K562 (cell line): Measurements from ENCODE around the gene RBM18. TPM values are rescaled to one million over a fixed set of nuclear protein-coding genes. Genes with fewer than 3 reads are reported as not detected.
A peak's percentile ranks its signal among the peaks of the same experiment; 100 is the strongest.

ENCODE experiments used
- FOS ChIP-seq: IDR thresholded peaks from 3 replicates; pipeline ENCODE4 v1.6.1; 2011; ENCODE audit not compliant: insufficient read length; ENCODE audit errors: extremely low read depth
- KAT7 ChIP-seq: sonication (generic); formaldehyde crosslinking; IDR thresholded peaks from 2 replicates; pipeline ENCODE4 v1.8.0; 2022; ENCODE audit warnings: missing genetic modification reagents, mild to moderate bottlenecking, borderline replicate concordance
- L3MBTL2 ChIP-seq: fragments of 450-650 bp; IDR thresholded peaks from 2 replicates; pipeline ENCODE4 v1.6.1; 2016; ENCODE audit warnings: mild to moderate bottlenecking, moderate library complexity
- MBD2 ChIP-seq: sonication (generic); IDR thresholded peaks from 2 replicates; pipeline ENCODE4 v1.6.1; 2016; ENCODE audit warnings: low read depth, borderline replicate concordance
- MTA1 ChIP-seq: fragments of 450-650 bp; IDR thresholded peaks from 2 replicates; pipeline ENCODE4 v1.6.1; 2017; ENCODE audit warnings: borderline replicate concordance
- PRPF4 ChIP-seq: fragments of 200-400 bp; formaldehyde crosslinking; IDR thresholded peaks from one replicate; pipeline ENCODE4 v1.6.1; 2017; ENCODE audit warnings: low read length, low read depth, mild to moderate bottlenecking; ENCODE audit not compliant: insufficient read depth, poor library complexity, severe bottlenecking
- RBFOX2 ChIP-seq: fragments of 200-400 bp; formaldehyde crosslinking; IDR thresholded peaks from 2 replicates; pipeline ENCODE4 v1.6.1; 2017; ENCODE audit warnings: low read depth, mild to moderate bottlenecking, low read length, moderate library complexity
- RBM34 ChIP-seq: fragments of 200-400 bp; formaldehyde crosslinking; IDR thresholded peaks from 2 replicates; pipeline ENCODE4 v1.6.1; 2018; ENCODE audit warnings: low read length, borderline replicate concordance; ENCODE audit not compliant: insufficient read depth
- SNRNP70 ChIP-seq: fragments of 200-400 bp; formaldehyde crosslinking; optimal IDR thresholded peaks from 2 replicates; pipeline ENCODE3; 2017; ENCODE audit warnings: low read depth, low read length
- STAT5A ChIP-seq: IDR thresholded peaks from 2 replicates; pipeline ENCODE4 v1.6.1; 2012; ENCODE audit warnings: low read length, inconsistent platforms, borderline replicate concordance
- STAT5B ChIP-seq: fragments of 250-450 bp; sonication (Bioruptor Pico); IDR thresholded peaks from 2 replicates; pipeline ENCODE4 v1.8.0; 2021; ENCODE audit warnings: mild to moderate bottlenecking, inconsistent platforms
- SUPT5H ChIP-seq: fragments of 450-650 bp; IDR thresholded peaks from 2 replicates; pipeline ENCODE4 v1.6.1; 2016
- TEAD2 ChIP-seq: fragments of 450-650 bp; IDR thresholded peaks from 2 replicates; pipeline ENCODE4 v1.6.1; 2016; ENCODE audit warnings: missing genetic modification characterization, control low read depth, missing compliant biosample characterization
- ZNF224 ChIP-seq: sonication (generic); formaldehyde crosslinking; IDR thresholded peaks from 2 replicates; pipeline ENCODE4 v1.8.0; 2022; ENCODE audit warnings: mild to moderate bottlenecking, missing genetic modification reagents
- ZNF347 ChIP-seq: fragments of 450-650 bp; formaldehyde crosslinking; IDR thresholded peaks from 2 replicates; pipeline ENCODE4 v1.4.0; 2020; ENCODE audit warnings: low read depth, mild to moderate bottlenecking, moderate library complexity
- ZNF354B ChIP-seq: fragments of 250-450 bp; sonication (Bioruptor Pico); IDR thresholded peaks from 2 replicates; pipeline ENCODE4 v1.4.0; 2020
- polyA plus RNA-seq, 8 experiments: library from polyadenylated mRNA; depleted of rRNA in 4 of 8; stranded (reverse) in 5 of 8; unstranded in 3 of 8; fragments of >200 nt; fragmentation: Nextera tagmentation in 2 of 8; fragmentation: Illumina TruSeq in 1 of 8; extraction: Ambion mirVana in 2 of 8; extraction: Trizol in 1 of 8; gene quantifications; 2 replicates each; pipeline versions ENCODE4 v1.2.1 to v1.2.3, GENCODE V29; 2011 to 2014; ENCODE audit warnings: inconsistent platforms in 1 of 8, missing spikeins in 1 of 8
- total RNA-seq, 7 experiments: library from RNA; depleted of rRNA in 6 of 7; stranded (reverse); fragments of >200 nt in 6 of 7; fragmentation: Illumina TruSeq in 2 of 7; extraction: Trizol in 2 of 7; gene quantifications; 2 replicates each; pipeline versions ENCODE4 v1.2.1 to v1.2.3, GENCODE V29; 2011 to 2021; ENCODE audit warnings: low replicate concordance in 1 of 7
- TF ChIP-seq, protein P1 (sequence below): fragments of 250-450 bp; sonication (Bioruptor Pico); IDR thresholded peaks from 2 replicates; pipeline ENCODE4 v1.5.0; 2021
- TF ChIP-seq, protein P2 (sequence below): fragments of 450-650 bp; IDR thresholded peaks from 2 replicates; pipeline ENCODE4 v1.6.1; 2017; ENCODE audit warnings: mild to moderate bottlenecking, moderate library complexity
- TF ChIP-seq, protein P3 (sequence below), 2 experiments: fragments of 450-650 bp; IDR thresholded peaks; 2 replicates each; pipeline ENCODE4 v1.6.1; 2016
- TF ChIP-seq, protein P4 (sequence below): sonication (generic); formaldehyde crosslinking; IDR thresholded peaks from 2 replicates; pipeline ENCODE4 v1.8.0; 2022; ENCODE audit warnings: missing genetic modification reagents, mild to moderate bottlenecking, borderline replicate concordance
- TF ChIP-seq, protein P5 (sequence below): fragments of 450-650 bp; IDR thresholded peaks from 2 replicates; pipeline ENCODE4 v1.7.0; 2016; ENCODE audit warnings: borderline replicate concordance

The RBM18 gene
- total and polyA plus RNA-seq, 9 of the 15 experiments (the other 6 are each of a cell fraction or from before 2014, with no cell fraction given): 7.9 to 86.3 (median 34.0) TPM

DNA sequence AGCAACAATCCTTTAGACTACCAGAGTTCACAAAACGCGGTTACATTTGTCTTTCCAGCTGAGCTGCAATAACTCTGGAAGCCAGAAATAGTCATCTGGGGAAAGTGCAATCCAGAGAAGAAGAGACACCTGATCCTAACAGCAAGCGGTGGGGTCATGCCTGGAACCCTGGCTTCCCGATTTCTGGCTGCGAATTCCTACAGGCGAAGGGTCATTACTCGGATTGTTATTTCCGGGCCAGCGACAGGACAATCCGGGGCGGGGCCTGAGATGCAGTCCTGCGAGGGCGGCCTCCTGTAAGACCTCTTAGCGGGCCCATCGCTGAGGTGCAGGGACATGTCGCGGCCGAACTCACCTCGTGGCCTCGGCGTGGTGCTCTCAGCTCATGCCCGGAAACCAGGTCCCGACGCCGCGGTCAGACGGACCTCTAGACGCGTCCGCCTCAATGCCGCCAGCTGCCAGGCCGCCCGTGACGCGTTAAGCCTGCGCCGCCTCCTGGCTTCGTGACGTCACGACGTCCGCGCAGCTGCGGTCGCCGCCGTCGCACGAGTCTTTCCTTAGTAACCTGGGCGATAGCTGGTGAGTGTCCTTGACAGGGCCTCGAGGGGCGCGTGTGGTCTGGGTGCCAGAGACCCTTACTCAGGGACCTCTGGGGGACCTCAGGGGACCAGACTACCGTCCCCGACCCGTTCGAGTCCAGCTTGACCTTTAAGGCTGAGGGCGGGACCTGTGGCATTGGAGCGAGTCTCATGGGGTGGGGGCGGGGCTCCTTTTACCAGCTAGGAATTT, at the start of gene RBM18, which contains the start of gene MRRF (continued):
- TF ChIP-seq, protein P1, sequence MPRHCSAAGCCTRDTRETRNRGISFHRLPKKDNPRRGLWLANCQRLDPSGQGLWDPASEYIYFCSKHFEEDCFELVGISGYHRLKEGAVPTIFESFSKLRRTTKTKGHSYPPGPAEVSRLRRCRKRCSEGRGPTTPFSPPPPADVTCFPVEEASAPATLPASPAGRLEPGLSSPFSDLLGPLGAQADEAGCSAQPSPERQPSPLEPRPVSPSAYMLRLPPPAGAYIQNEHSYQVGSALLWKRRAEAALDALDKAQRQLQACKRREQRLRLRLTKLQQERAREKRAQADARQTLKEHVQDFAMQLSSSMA (CRISPR knock-in tag): no peak
- TF ChIP-seq KAT7 (CRISPR knock-in tag) (no peak), ZNF347 (CRISPR knock-in tag) (no peak), SNRNP70 (no peak), ZNF354B (CRISPR knock-in tag) (no peak), L3MBTL2 (peak; percentile 94), MTA1 (peak; percentile 98), SUPT5H (peak; percentile 88), RBM34 (no peak), STAT5B (CRISPR knock-in tag) (no peak), TEAD2 (tag) (no peak), FOS (no peak), PRPF4 (no peak), RBFOX2 (peak; percentile 97), MBD2 (no peak; the same call in 1 of the 2 replicates), ZNF224 (peak; percentile 67; the same call in 1 of the 2 replicates), STAT5A (no peak; the same call in 1 of the 2 replicates)
- TF ChIP-seq, protein P2, sequence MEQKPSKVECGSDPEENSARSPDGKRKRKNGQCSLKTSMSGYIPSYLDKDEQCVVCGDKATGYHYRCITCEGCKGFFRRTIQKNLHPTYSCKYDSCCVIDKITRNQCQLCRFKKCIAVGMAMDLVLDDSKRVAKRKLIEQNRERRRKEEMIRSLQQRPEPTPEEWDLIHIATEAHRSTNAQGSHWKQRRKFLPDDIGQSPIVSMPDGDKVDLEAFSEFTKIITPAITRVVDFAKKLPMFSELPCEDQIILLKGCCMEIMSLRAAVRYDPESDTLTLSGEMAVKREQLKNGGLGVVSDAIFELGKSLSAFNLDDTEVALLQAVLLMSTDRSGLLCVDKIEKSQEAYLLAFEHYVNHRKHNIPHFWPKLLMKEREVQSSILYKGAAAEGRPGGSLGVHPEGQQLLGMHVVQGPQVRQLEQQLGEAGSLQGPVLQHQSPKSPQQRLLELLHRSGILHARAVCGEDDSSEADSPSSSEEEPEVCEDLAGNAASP: no peak
- TF ChIP-seq, protein P3, sequence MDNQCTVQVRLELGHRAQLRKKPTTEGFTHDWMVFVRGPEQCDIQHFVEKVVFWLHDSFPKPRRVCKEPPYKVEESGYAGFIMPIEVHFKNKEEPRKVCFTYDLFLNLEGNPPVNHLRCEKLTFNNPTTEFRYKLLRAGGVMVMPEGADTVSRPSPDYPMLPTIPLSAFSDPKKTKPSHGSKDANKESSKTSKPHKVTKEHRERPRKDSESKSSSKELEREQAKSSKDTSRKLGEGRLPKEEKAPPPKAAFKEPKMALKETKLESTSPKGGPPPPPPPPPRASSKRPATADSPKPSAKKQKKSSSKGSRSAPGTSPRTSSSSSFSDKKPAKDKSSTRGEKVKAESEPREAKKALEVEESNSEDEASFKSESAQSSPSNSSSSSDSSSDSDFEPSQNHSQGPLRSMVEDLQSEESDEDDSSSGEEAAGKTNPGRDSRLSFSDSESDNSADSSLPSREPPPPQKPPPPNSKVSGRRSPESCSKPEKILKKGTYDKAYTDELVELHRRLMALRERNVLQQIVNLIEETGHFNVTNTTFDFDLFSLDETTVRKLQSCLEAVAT (IDR thresholded peaks at IDR 0.05): peak; percentile 27 to 71; a peak in 2 of 4 replicates
- TF ChIP-seq, protein P4, sequence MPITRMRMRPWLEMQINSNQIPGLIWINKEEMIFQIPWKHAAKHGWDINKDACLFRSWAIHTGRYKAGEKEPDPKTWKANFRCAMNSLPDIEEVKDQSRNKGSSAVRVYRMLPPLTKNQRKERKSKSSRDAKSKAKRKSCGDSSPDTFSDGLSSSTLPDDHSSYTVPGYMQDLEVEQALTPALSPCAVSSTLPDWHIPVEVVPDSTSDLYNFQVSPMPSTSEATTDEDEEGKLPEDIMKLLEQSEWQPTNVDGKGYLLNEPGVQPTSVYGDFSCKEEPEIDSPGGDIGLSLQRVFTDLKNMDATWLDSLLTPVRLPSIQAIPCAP (CRISPR knock-in tag): no peak
- TF ChIP-seq, protein P5, sequence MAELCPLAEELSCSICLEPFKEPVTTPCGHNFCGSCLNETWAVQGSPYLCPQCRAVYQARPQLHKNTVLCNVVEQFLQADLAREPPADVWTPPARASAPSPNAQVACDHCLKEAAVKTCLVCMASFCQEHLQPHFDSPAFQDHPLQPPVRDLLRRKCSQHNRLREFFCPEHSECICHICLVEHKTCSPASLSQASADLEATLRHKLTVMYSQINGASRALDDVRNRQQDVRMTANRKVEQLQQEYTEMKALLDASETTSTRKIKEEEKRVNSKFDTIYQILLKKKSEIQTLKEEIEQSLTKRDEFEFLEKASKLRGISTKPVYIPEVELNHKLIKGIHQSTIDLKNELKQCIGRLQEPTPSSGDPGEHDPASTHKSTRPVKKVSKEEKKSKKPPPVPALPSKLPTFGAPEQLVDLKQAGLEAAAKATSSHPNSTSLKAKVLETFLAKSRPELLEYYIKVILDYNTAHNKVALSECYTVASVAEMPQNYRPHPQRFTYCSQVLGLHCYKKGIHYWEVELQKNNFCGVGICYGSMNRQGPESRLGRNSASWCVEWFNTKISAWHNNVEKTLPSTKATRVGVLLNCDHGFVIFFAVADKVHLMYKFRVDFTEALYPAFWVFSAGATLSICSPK: no peak
